GM23248 (cell line): ENCODE measurements around the gene MACROD2. TPM values are rescaled to one million over a fixed set of nuclear protein-coding genes. Genes with fewer than 3 reads are reported as not detected.
A peak's percentile ranks its signal among the peaks of the same experiment; 100 is the strongest.

ENCODE experiments used
- DNase-seq: peaks from one replicate; pipeline ENCODE4 v3.0.0-alpha.2; 2015
- H2AFZ ChIP-seq: fragments of 200-600 bp; sonication (generic); 2 replicates; pipeline ENCODE4 v1.6.1; 2016; ENCODE audit warnings: antibody characterized with exemption
- H3F3A ChIP-seq: fragments of 200-600 bp; sonication (generic); 2 replicates; pipeline ENCODE4 v1.6.1; 2016; ENCODE audit warnings: mild to moderate bottlenecking, antibody characterized with exemption, mixed run types; ENCODE audit not compliant: insufficient read depth
- H3K27ac ChIP-seq: fragments of 200-600 bp; sonication (generic); 2 replicates; pipeline ENCODE4 v1.5.1; 2016; ENCODE audit warnings: mild to moderate bottlenecking
- H3K27me3 ChIP-seq: fragments of 200-600 bp; sonication (generic); replicated peaks from 2 replicates; pipeline ENCODE4 v1.6.1; 2016; ENCODE audit warnings: mild to moderate bottlenecking; ENCODE audit not compliant: insufficient read depth
- H3K36me3 ChIP-seq: fragments of 200-600 bp; sonication (generic); 2 replicates; pipeline ENCODE4 v1.6.1; 2016; ENCODE audit warnings: low read depth, mild to moderate bottlenecking
- H3K4me1 ChIP-seq: fragments of 200-600 bp; sonication (generic); 2 replicates; pipeline ENCODE4 v1.6.1; 2016; ENCODE audit warnings: mild to moderate bottlenecking; ENCODE audit not compliant: insufficient read depth
- H3K4me2 ChIP-seq: fragments of 200-600 bp; sonication (generic); one replicate; pipeline ENCODE4 v1.6.1; 2016; ENCODE audit warnings: mild to moderate bottlenecking; ENCODE audit not compliant: unreplicated experiment
- H3K4me3 ChIP-seq: fragments of 200-600 bp; sonication (generic); 2 replicates; pipeline ENCODE4 v1.5.1; 2016; ENCODE audit warnings: mild to moderate bottlenecking
- H3K79me2 ChIP-seq: fragments of 200-600 bp; sonication (generic); 2 replicates; pipeline ENCODE4 v1.6.1; 2016; ENCODE audit warnings: mild to moderate bottlenecking; ENCODE audit not compliant: insufficient read depth
- H3K9ac ChIP-seq: fragments of 200-600 bp; sonication (generic); 2 replicates; pipeline ENCODE4 v1.6.1; 2016; ENCODE audit warnings: mild to moderate bottlenecking
- H3K9me2 ChIP-seq: fragments of 200-600 bp; sonication (generic); 2 replicates; pipeline ENCODE4 v1.6.1; 2016; ENCODE audit warnings: mixed run types, mild to moderate bottlenecking, moderate library complexity; ENCODE audit not compliant: insufficient read depth
- H3K9me3 ChIP-seq: fragments of 200-600 bp; sonication (generic); one replicate; pipeline ENCODE4 v1.6.1; 2017; ENCODE audit warnings: low read depth
- H4K20me1 ChIP-seq: fragments of 200-600 bp; sonication (generic); 2 replicates; pipeline ENCODE4 v1.6.0; 2016; ENCODE audit not compliant: insufficient read depth
- EZH2 ChIP-seq: fragments of 200-600 bp; sonication (generic); IDR thresholded peaks from 2 replicates; pipeline ENCODE4 v1.6.1; 2018; ENCODE audit warnings: antibody characterized with exemption, mild to moderate bottlenecking; ENCODE audit not compliant: insufficient read depth, poor library complexity, severe bottlenecking
- EZH2phosphoT487 ChIP-seq: fragments of 200-600 bp; sonication (generic); IDR thresholded peaks from 2 replicates; pipeline ENCODE4 v1.6.1; 2018; ENCODE audit warnings: antibody characterized with exemption, moderate library complexity, mild to moderate bottlenecking, low read depth; ENCODE audit not compliant: insufficient read depth
- WGBS, 2 experiments: methylation state at CpG; one replicate each; pipeline ENCODE4 v1.1.6; 2015 to 2017; ENCODE audit warnings: low lambda C conversion rate in 2 of 2, low coverage in 1 of 2; ENCODE audit errors: missing lambda C conversion rate in 2 of 2; 5-methylcytosine and 5-hydroxymethylcytosine counted together
- in situ Hi-C: fragments of 300-500 bp; cut with MboI; formaldehyde crosslinking; loops from 2 replicates; pipeline ENCODE4 v1.15.0; 2020
- polyA plus RNA-seq: library from polyadenylated mRNA; unstranded; fragments of >200 nt; fragmentation: Nextera tagmentation; extraction: Ambion mirVana; gene quantifications from 2 replicates; pipeline ENCODE4 v1.2.1, GENCODE V29; 2016
- total RNA-seq: library from RNA; depleted of rRNA; stranded (reverse); fragments of >200 nt; shearing (Covaris generic); gene quantifications from 2 replicates; pipeline ENCODE4 v1.2.3, GENCODE V29; 2014; rRNA removed

MACROD2 gene
- total RNA-seq: 1.1 and 3.3 TPM in 2 replicates
- polyA plus RNA-seq: 2.2 and 3.1 TPM in 2 replicates

- TF ChIP-seq EZH2 (no peak), EZH2phosphoT487 (no peak)
- peak within 1 kb of the TSS; percentile 92 for H2AFZ ChIP-seq
- H3K27ac ChIP-seq: no peak within 1 kb of the TSS
- no peaks in the 10 kb centered on the region for H3K9me2 ChIP-seq
- H3K27me3 ChIP-seq: no peaks in the 10 kb centered on the region
- peak within 1 kb of the TSS; percentile 71 for H3K4me2 ChIP-seq
- 1 to 2% methylated on average over 20 to 60 of the region's 61 CpGs for WGBS, 2 experiments
- no peaks in the 10 kb centered on the region for H3K4me1 ChIP-seq
- H3F3A ChIP-seq: no peaks in the 10 kb centered on the region
- in situ Hi-C loops: no loop called here
- no peaks in the 10 kb centered on the region for H3K9me3 ChIP-seq
- peak; percentile 98 for DNase-seq
- no peaks in the 10 kb centered on the region for H3K79me2 ChIP-seq
- peak within 1 kb of the TSS; percentile 49 for H3K9ac ChIP-seq
- H3K4me3 ChIP-seq: peak within 1 kb of the TSS; percentile 73
- H4K20me1 ChIP-seq: no peaks in the 10 kb centered on the region
- H3K36me3 ChIP-seq: no peaks in the 10 kb centered on the region
These were observed at the start of gene MACROD2 for GRCh38 chr20:13995086-13995665. MACROD2 (plus strand) TSS chr20:13995516.

GRCh38 chr20:13947719-13948118, 47.6 kb upstream of the MACROD2 start:
- Histone ChIP-seq H3K27ac (no peak overlapping the region), H4K20me1 (no peaks in the 10 kb centered on the region), H3K4me3 (no peak overlapping the region), H2AFZ (no peak overlapping the region), H3K79me2 (no peaks in the 10 kb centered on the region), H3K27me3 (0 out of 2 replicates have a peak, but pooled peaks cover 4% of the 10 kb centered on the region), H3K36me3 (no peaks in the 10 kb centered on the region), H3K4me1 (no peaks in the 10 kb centered on the region), H3K9me3 (no peaks in the 10 kb centered on the region), H3F3A (no peaks in the 10 kb centered on the region), H3K4me2 (no peak overlapping the region), H3K9ac (no peak overlapping the region), H3K9me2 (no peaks in the 10 kb centered on the region)
- 52 to 67% methylated on average over 3 of the region's 3 CpGs for WGBS, 2 experiments
- no peak for DNase-seq
- TF ChIP-seq EZH2phosphoT487: no peak
- TF ChIP-seq EZH2: no peak
- in situ Hi-C loops: no loop called here

DNA sequence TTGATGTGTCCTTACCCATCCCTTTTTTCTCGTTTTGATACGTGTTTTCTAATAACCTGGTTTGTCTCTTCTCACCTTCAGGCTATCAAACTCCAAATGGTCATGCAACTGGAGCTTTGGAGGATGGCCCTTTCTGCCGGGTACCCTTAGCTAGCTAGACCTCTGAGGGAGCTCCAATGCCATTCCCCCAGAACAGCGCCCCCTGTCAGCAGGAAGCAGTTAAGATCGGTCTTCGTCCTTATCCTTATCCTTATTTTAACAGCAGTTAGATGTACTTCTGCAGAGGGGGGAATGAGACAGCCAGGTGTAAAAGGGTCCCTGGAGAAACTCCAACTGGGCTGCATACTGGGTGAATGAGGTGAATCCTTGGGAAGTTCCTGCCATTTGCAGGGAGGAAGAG, 42.1 kb upstream of the MACROD2 start:
- H3K4me3 ChIP-seq: no peak overlapping the region
- no peaks in the 10 kb centered on the region for H3K4me1 ChIP-seq
- no peaks in the 10 kb centered on the region for H3K36me3 ChIP-seq
- H3K27me3 ChIP-seq: no peaks in the 10 kb centered on the region
- H3K9me3 ChIP-seq: no peaks in the 10 kb centered on the region
- no peak for TF ChIP-seq EZH2phosphoT487
- TF ChIP-seq EZH2: no peak
- no peaks in the 10 kb centered on the region for H3K9me2 ChIP-seq
- 71 to 74% methylated on average over 6 of the region's 6 CpGs for WGBS, 2 experiments
- no peaks in the 10 kb centered on the region for H3K79me2 ChIP-seq
- no peaks in the 10 kb centered on the region for H3F3A ChIP-seq
- in situ Hi-C loops: no loop called here
- no peak overlapping the region for H3K9ac ChIP-seq
- no peak overlapping the region for H3K27ac ChIP-seq
- H2AFZ ChIP-seq: no peak overlapping the region
- no peak for DNase-seq
- H4K20me1 ChIP-seq: no peaks in the 10 kb centered on the region
- no peak overlapping the region for H3K4me2 ChIP-seq

- Histone ChIP-seq H3K4me2 (no peak overlapping the region), H3K4me3 (no peak overlapping the region), H3F3A (no peaks in the 10 kb centered on the region), H3K27me3 (no peaks in the 10 kb centered on the region), H3K9me3 (no peaks in the 10 kb centered on the region), H3K9me2 (no peaks in the 10 kb centered on the region), H3K4me1 (no peaks in the 10 kb centered on the region), H4K20me1 (no peaks in the 10 kb centered on the region), H3K36me3 (no peaks in the 10 kb centered on the region), H3K9ac (no peak overlapping the region), H2AFZ (no peak overlapping the region), H3K27ac (no peak overlapping the region), H3K79me2 (no peaks in the 10 kb centered on the region)
- WGBS, 2 experiments: 49 to 58% methylated on average over 2 of the region's 2 CpGs
- TF ChIP-seq EZH2 (no peak), EZH2phosphoT487 (no peak)
- no peak for DNase-seq
- in situ Hi-C loops: no loop called here
These were observed 35.2 kb upstream of the MACROD2 start for GRCh38 chr20:13960119-13960518.
